GM21381 (cell line): ENCODE data around the gene UXS1.
"Not testable (repeated sequence)": the region's sequence is repeated elsewhere in the genome, so short reads cannot be mapped to it uniquely, and the experiment has no call there.

Source experiments
- ATAC-seq: cut with Tn5 transposase; IDR thresholded peaks from one replicate; pipeline ENCODE4 v1.9.1; 2021; ENCODE audit warnings: mild to moderate bottlenecking, moderate library complexity; ENCODE audit not compliant: unreplicated experiment

The UXS1 gene

GRCh38 chr2:106137731-106138521, 56.2 kb downstream of the UXS1 start:
- ATAC-seq, result no peak

GRCh38 chr2:106131192-106131591, 62.9 kb downstream of the UXS1 start:
- not testable (repeated sequence) for ATAC-seq

GRCh38 chr2:106130251-106130998, 63.7 kb downstream of the UXS1 start:
- ATAC-seq, result no peak

- ATAC-seq, result no peak
Observed at GRCh38 chr2:106129592-106129991, 64.5 kb downstream of the UXS1 start.

- ATAC-seq, result no peak
Observed at GRCh38 chr2:106129150-106129549, 65.0 kb downstream of the UXS1 start.

- no peak for ATAC-seq
Observed at GRCh38 chr2:106127776-106128268, 66.3 kb downstream of the UXS1 start.

GRCh38 chr2:106127282-106127771, 66.8 kb downstream of the UXS1 start:
- ATAC-seq, result no peak

- ATAC-seq, result no peak
Observed at GRCh38 chr2:106126705-106127281, 67.3 kb downstream of the UXS1 start.

GRCh38 chr2:106126295-106126694, 67.8 kb downstream of the UXS1 start:
- ATAC-seq, result no peak

- no peak for ATAC-seq
Observed at GRCh38 chr2:106124905-106125549, 69.1 kb downstream of the UXS1 start.

GRCh38 chr2:106124106-106124756, 69.9 kb downstream of the UXS1 start:
- ATAC-seq, result no peak

GRCh38 chr2:106122157-106122556, 71.9 kb downstream of the UXS1 start:
- no peak for ATAC-seq

GRCh38 chr2:106120432-106120831, 73.7 kb downstream of the UXS1 start:
- ATAC-seq, result no peak

GRCh38 chr2:106119074-106119473, 75.0 kb downstream of the UXS1 start:
- ATAC-seq, result no peak

GRCh38 chr2:106117882-106118684, 76.0 kb downstream of the UXS1 start:
- no peak for ATAC-seq

- ATAC-seq, result no peak
Observed at GRCh38 chr2:106117347-106117746, 76.8 kb downstream of the UXS1 start.

- ATAC-seq, result no peak
Observed at GRCh38 chr2:106116248-106116647, 77.9 kb downstream of the UXS1 start.

- ATAC-seq, result no peak
Observed at GRCh38 chr2:106115665-106116064, 78.4 kb downstream of the UXS1 start.

- no peak for ATAC-seq
Observed at GRCh38 chr2:106115250-106115649, 78.9 kb downstream of the UXS1 start.

GRCh38 chr2:106114166-106114565, 79.9 kb downstream of the UXS1 start:
- no peak for ATAC-seq
